CD8-positive, alpha-beta memory T cell (primary cell): Measurements from ENCODE around the gene MED14. TPM values are rescaled to one million over a fixed set of nuclear protein-coding genes. Genes with fewer than 3 reads are reported as not detected.
"Not testable (repeated sequence)": the region's sequence is repeated elsewhere in the genome, so short reads cannot be mapped to it uniquely, and the experiment has no call there.

Source experiments
- CTCF ChIA-PET: fragments of 350-600 bp; sonication (Branson Sonifier 250); formaldehyde crosslinking; loops from one replicate; lab custom pipeline; 2021; ENCODE audit warnings: antibody characterized with exemption; lab: Charles Lee
- POLR2A ChIA-PET: fragments of 350-600 bp; sonication (Branson Sonifier 250); formaldehyde crosslinking; loops from one replicate; lab custom pipeline; 2021; ENCODE audit warnings: antibody characterized with exemption; lab: Charles Lee
- DNase-seq, 5 donors: peaks; one replicate each; pipeline versions ENCODE4 v3.0.0 to v3.0.0-alpha.2; 2020 to 2022; ENCODE audit warnings: mixed read lengths in 1 of 5
- H3K27ac ChIP-seq: one replicate; pipeline ENCODE4 v1.7.0; 2013; ENCODE audit warnings: low read depth, mild to moderate bottlenecking, low read length, moderate library complexity
- H3K27me3 ChIP-seq: 2 replicates; pipeline ENCODE4 v1.7.0; 2013; ENCODE audit warnings: low read length, mild to moderate bottlenecking; ENCODE audit not compliant: insufficient read depth, poor library complexity, severe bottlenecking
- H3K36me3 ChIP-seq: 2 replicates; pipeline ENCODE4 v1.7.0; 2013; ENCODE audit warnings: mild to moderate bottlenecking, low read length, moderate library complexity; ENCODE audit not compliant: insufficient read depth
- H3K4me1 ChIP-seq: 2 replicates; pipeline ENCODE4 v1.7.0; 2013; ENCODE audit warnings: mild to moderate bottlenecking, low read length, moderate library complexity; ENCODE audit not compliant: insufficient read depth
- H3K4me3 ChIP-seq: 2 replicates; pipeline ENCODE4 v1.7.0; 2013; ENCODE audit warnings: mild to moderate bottlenecking, low read length
- H3K9me3 ChIP-seq: 2 replicates; pipeline ENCODE4 v1.7.0; 2013; ENCODE audit warnings: mild to moderate bottlenecking, low read length
- H3K27ac Mint-ChIP-seq, 8 donors: one replicate each; pipeline ENCODE4 v1.8.0; 2020 to 2021; ENCODE audit warnings: mixed read lengths in 8 of 8, mild to moderate bottlenecking in 6 of 8, inconsistent platforms in 3 of 8, moderate library complexity in 3 of 8
- H3K27me3 Mint-ChIP-seq, 2 donors: one replicate each; pipeline ENCODE4 v1.8.0; 2020 to 2021; ENCODE audit warnings: mixed read lengths in 2 of 2, mild to moderate bottlenecking in 1 of 2, moderate library complexity in 1 of 2
- H3K36me3 Mint-ChIP-seq, 3 donors: one replicate each; pipeline ENCODE4 v1.8.0; 2020 to 2021; ENCODE audit warnings: mixed read lengths in 3 of 3, inconsistent platforms in 1 of 3, mild to moderate bottlenecking in 1 of 3
- H3K4me1 Mint-ChIP-seq, 3 donors: one replicate each; pipeline ENCODE4 v1.8.0; 2020 to 2021; ENCODE audit warnings: mixed read lengths in 3 of 3, inconsistent platforms in 1 of 3, mild to moderate bottlenecking in 1 of 3
- H3K4me3 Mint-ChIP-seq, 7 donors: one replicate each; pipeline ENCODE4 v1.8.0; 2020 to 2021; ENCODE audit warnings: mixed read lengths in 7 of 7, mild to moderate bottlenecking in 6 of 7, moderate library complexity in 4 of 7, inconsistent platforms in 2 of 7
- H3K9me3 Mint-ChIP-seq, 5 donors: one replicate each; pipeline ENCODE4 v1.8.0; 2020 to 2022; ENCODE audit warnings: mixed read lengths in 5 of 5, mild to moderate bottlenecking in 3 of 5, moderate library complexity in 2 of 5, inconsistent platforms in 1 of 5
- polyA plus RNA-seq: library from polyadenylated mRNA; unstranded; fragments of 300-500 nt; fragmentation: Illumina TruSeq; gene quantifications from one replicate; pipeline ENCODE4 v1.2.3, GENCODE V29; 2021
- total RNA-seq, 2 experiments: library from RNA; stranded (reverse); gene quantifications; one replicate each; pipeline ENCODE4 v1.2.3, GENCODE V29; 2021

Gene MED14
- total RNA-seq = 10 to 100 TPM; 39.6 to 42.1 TPM
- polyA plus RNA-seq = 8.5 TPM

DNA sequence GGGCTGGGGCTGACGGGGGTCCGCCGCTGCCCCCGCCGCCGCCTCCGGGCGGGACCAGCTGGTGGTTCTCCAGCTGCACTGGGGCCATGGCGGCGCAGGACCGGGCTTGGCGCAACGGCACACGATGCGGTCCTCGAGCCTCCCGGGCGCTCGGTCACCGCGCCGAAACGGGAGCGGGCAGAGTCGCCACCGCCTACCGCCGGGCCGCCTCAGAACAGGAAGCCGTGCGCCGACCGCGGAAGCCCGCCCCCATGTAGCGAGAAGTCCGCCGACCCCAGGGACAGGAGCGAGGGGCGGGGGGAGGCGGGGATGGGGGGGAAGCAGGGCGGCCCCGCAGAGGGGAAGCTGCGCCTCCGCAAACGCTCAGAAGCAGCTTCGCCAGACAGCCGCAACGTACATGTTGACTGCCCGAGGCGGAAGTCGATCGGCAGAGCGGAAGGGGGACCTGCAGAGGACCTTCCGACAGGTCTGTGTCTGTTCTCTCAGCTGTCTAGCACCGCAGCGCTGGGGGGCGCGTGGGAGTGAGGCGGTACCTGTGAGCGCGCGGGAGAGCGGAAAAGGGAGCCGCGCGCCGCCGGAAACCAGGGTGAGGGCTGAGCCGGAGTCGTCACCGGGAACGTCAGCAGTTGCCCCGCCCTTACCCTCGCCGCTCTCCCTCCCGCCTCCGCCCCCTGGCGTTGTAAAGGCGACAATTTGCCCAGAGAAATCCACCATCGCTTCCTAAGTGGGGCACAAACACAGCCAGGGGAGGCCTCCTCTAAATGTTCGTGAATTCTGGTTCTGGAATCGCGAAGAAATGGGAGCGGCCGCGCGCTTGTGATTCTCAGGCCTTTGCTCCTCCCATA lies at the start of gene MED14:
MED14 (minus strand) TSS at position 218 of the 845 bp plus-strand sequence; CDS start at position 88, 130 bp downstream.
- Histone ChIP-seq H3K4me1 (peaks cover 14% of the 10 kb centered on the region), H3K4me3 (peak within 1 kb of the TSS; percentile 69), H3K27me3 (no peaks in the 10 kb centered on the region), H3K36me3 (no peaks in the 10 kb centered on the region), H3K27ac (peak within 1 kb of the TSS; percentile 86), H3K9me3 (no peaks in the 10 kb centered on the region)
- H3K27ac Mint-ChIP-seq = peak within 1 kb of the TSS; percentile 97 to 100 (median 100)
- no peaks in the 10 kb centered on the region for H3K27me3 Mint-ChIP-seq
- ChIA-PET CTCF (interaction anchor here (0.6 to 2.9 kb wide), 5 partner anchors 58 to 618 kb away, joined by 3 to 8 read pairs (median 3); partner anchors contain the start of gene CXorf38), POLR2A (interaction anchor here (0.6 to 1.0 kb wide), 4 partner anchors 16 to 350 kb away, joined by 3 to 5 read pairs (median 4); partner anchors contain the start of gene USP9X)
- peak; percentile 86 to 98 (median 95) for DNase-seq
- H3K4me1 Mint-ChIP-seq = peaks cover 46 to 66% (median 62%) of the 10 kb centered on the region in 3 donors
- peak within 1 kb of the TSS; percentile 91 to 100 (median 97) for H3K4me3 Mint-ChIP-seq
- no peaks in the 10 kb centered on the region for H3K9me3 Mint-ChIP-seq
- H3K36me3 Mint-ChIP-seq = peaks cover 0 to 18% (median 0%) of the 10 kb centered on the region in 3 donors

DNA sequence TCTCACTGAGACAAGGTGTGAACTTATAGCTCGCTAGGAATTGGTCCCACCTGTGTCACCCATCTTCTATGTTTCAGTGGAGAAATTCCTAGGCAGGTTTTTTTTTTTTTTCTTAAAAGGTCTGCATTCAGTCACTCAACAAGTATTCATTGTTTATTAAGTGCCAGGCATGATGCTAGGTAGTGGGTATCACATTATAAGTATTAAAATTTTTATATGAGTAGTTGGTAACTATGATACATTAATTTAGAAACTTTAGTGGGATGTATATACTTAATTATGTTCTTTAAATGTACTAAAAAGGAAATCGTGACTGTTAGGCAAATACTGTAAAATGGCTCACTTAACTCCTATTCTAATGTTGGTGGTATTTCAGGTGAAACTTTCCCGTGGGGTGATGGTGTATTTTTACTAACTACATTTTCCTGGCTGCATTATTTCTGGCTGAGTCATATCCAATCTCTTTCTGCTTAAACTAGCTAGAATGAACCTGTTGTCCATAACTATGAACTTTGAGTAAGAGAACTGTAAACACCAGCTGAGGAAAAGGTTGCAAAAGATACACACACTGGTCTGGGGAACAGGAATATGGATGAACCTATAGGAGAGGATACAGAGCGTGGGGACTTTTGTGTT lies 49.3 kb upstream of the MED14 start:
- peaks cover 0 to 3% of the 10 kb centered on the region in 2 donors for H3K27me3 Mint-ChIP-seq
- CTCF ChIA-PET = no interaction called here
- Histone ChIP-seq H3K27ac (no peak overlapping the region), H3K4me1 (no peaks in the 10 kb centered on the region), H3K27me3 (no peaks in the 10 kb centered on the region), H3K36me3 (no peaks in the 10 kb centered on the region), H3K9me3 (no peaks in the 10 kb centered on the region), H3K4me3 (no peak overlapping the region)
- no peak overlapping the region for H3K27ac Mint-ChIP-seq
- H3K9me3 Mint-ChIP-seq = no peaks in the 10 kb centered on the region
- no peaks in the 10 kb centered on the region for H3K36me3 Mint-ChIP-seq
- no peaks in the 10 kb centered on the region for H3K4me1 Mint-ChIP-seq
- H3K4me3 Mint-ChIP-seq = no peak overlapping the region
- no peak for DNase-seq
- POLR2A ChIA-PET = no interaction called here

DNA sequence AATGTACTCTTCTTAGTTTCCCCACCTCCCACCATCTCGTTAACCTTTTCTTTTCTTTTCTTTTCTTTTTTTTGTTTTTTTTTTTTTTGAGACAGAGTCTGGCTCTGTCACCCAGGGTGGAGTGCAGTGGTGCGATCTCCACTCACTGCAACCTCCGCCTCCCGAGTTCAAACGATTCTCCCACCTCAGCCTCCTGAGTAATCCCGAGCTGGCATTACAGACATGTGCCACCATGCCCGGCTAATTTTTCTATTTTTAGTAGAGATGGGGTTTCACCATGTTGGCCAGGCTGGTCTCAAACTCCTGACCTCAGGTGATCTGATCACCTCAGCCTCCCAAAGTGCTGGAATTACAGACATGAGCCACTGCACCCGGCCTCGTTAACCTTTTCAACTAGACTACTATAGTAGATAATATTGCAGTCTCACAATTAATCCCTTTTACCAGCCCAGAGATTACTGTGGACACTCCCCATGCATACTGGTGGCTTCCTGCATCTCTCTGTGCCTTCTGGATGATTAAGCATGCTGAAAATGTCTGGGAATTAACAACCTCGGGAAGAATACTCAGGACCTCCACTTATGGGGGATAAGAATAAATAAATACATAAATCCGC lies 47.4 kb upstream of the MED14 start:
- H3K4me1 Mint-ChIP-seq, H3K4me3 ChIP-seq, DNase-seq, H3K27me3 Mint-ChIP-seq, POLR2A ChIA-PET, H3K9me3 ChIP-seq, H3K36me3 Mint-ChIP-seq, H3K9me3 Mint-ChIP-seq, H3K36me3 ChIP-seq, H3K4me1 ChIP-seq, H3K4me3 Mint-ChIP-seq, H3K27ac ChIP-seq, H3K27me3 ChIP-seq, H3K27ac Mint-ChIP-seq: not testable (repeated sequence)
- CTCF ChIA-PET = interaction anchor here (0.7 kb wide), 1 partner anchor 165 kb away, joined by 3 read pairs; no protein-coding TSS in a partner anchor

GRCh38 chrX:40780951-40781350 lies 45.6 kb upstream of the MED14 start:
- Mint-ChIP-seq H3K27ac (no peak overlapping the region), H3K9me3 (no peaks in the 10 kb centered on the region), H3K4me3 (no peak overlapping the region), H3K4me1 (no peaks in the 10 kb centered on the region), H3K36me3 (no peaks in the 10 kb centered on the region), H3K27me3 (peaks cover 0 to 7% of the 10 kb centered on the region in 2 donors)
- Histone ChIP-seq H3K4me3 (no peak overlapping the region), H3K27ac (no peak overlapping the region), H3K36me3 (no peaks in the 10 kb centered on the region), H3K4me1 (no peaks in the 10 kb centered on the region), H3K9me3 (no peaks in the 10 kb centered on the region), H3K27me3 (no peaks in the 10 kb centered on the region)
- DNase-seq = no peak
- CTCF ChIA-PET = no interaction called here
- POLR2A ChIA-PET = no interaction called here

- no peaks in the 10 kb centered on the region for H3K4me1 ChIP-seq
- CTCF ChIA-PET = no interaction called here
- H3K27me3 Mint-ChIP-seq = peaks cover 0 to 7% of the 10 kb centered on the region in 2 donors
These were observed 44.7 kb upstream of the MED14 start for GRCh38 chrX:40780082-40780481.

GRCh38 chrX:40778861-40779575 lies 43.7 kb upstream of the MED14 start:
- H3K4me1 ChIP-seq = no peaks in the 10 kb centered on the region
- H3K9me3 ChIP-seq = no peaks in the 10 kb centered on the region
- H3K4me3 ChIP-seq = no peak overlapping the region
- H3K27ac Mint-ChIP-seq = peak overlapping the region in 2 of 8 donors; percentile 5 to 22
- no peaks in the 10 kb centered on the region for H3K36me3 ChIP-seq
- H3K27ac ChIP-seq = no peak overlapping the region
- ChIA-PET CTCF (no interaction called here), POLR2A (no interaction called here)
- no peaks in the 10 kb centered on the region for H3K27me3 ChIP-seq
- H3K4me1 Mint-ChIP-seq = no peaks in the 10 kb centered on the region
- no peaks in the 10 kb centered on the region for H3K9me3 Mint-ChIP-seq
- DNase-seq = no peak
- no peaks in the 10 kb centered on the region for H3K36me3 Mint-ChIP-seq
- H3K4me3 Mint-ChIP-seq = no peak overlapping the region
- H3K27me3 Mint-ChIP-seq = peaks cover 0 to 7% of the 10 kb centered on the region in 2 donors

More at GRCh38 chrX:40780082-40780481, 44.7 kb upstream of the MED14 start:
- no peaks in the 10 kb centered on the region for H3K27me3 ChIP-seq
- no peaks in the 10 kb centered on the region for H3K36me3 ChIP-seq
- H3K27ac Mint-ChIP-seq = no peak overlapping the region
- no peaks in the 10 kb centered on the region for H3K9me3 Mint-ChIP-seq
- H3K36me3 Mint-ChIP-seq = no peaks in the 10 kb centered on the region
- H3K9me3 ChIP-seq = no peaks in the 10 kb centered on the region
- no peak overlapping the region for H3K4me3 Mint-ChIP-seq
- no peak overlapping the region for H3K27ac ChIP-seq
- no peak overlapping the region for H3K4me3 ChIP-seq
- no peaks in the 10 kb centered on the region for H3K4me1 Mint-ChIP-seq
- DNase-seq = no peak
- POLR2A ChIA-PET = interaction anchor here (0.5 kb wide), 1 partner anchor 153 kb away, joined by 4 read pairs; no protein-coding TSS in a partner anchor

DNA sequence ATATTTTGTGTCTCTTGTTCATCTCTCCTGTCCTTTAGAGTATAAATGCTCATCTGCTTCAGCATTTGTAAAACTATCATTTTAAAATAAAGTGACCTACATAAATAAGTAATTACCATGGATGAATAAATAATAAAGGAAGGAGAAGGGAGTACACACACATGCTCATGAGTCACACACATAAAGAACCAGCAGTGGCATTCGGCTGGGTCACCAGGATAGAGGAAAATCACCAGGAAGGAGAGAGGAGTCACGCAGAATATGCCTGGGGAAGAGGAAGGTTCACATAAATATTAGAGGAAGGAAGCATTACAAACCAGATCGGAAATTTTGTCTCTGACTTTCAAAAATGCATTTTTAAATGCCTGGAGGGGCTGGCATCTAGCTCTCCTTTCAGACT lies 38.5 kb upstream of the MED14 start:
- H3K36me3 Mint-ChIP-seq = no peaks in the 10 kb centered on the region
- H3K4me3 ChIP-seq = no peak overlapping the region
- H3K36me3 ChIP-seq = no peaks in the 10 kb centered on the region
- H3K27ac ChIP-seq = no peak overlapping the region
- POLR2A ChIA-PET = no interaction called here
- no peak overlapping the region for H3K4me3 Mint-ChIP-seq
- no peaks in the 10 kb centered on the region for H3K27me3 ChIP-seq
- H3K27ac Mint-ChIP-seq = no peak overlapping the region
- peaks cover 0 to 7% of the 10 kb centered on the region in 2 donors for H3K27me3 Mint-ChIP-seq
- no peaks in the 10 kb centered on the region for H3K9me3 Mint-ChIP-seq
- no peaks in the 10 kb centered on the region for H3K4me1 Mint-ChIP-seq
- H3K4me1 ChIP-seq = no peaks in the 10 kb centered on the region
- DNase-seq = no peak
- H3K9me3 ChIP-seq = no peaks in the 10 kb centered on the region
- CTCF ChIA-PET = no interaction called here
